NT2/D1 (cell line): ENCODE measurements around the gene GGA2.

Experiments
- SUZ12 ChIP-seq: IDR thresholded peaks from 2 replicates; pipeline ENCODE4 v1.6.1; 2011; ENCODE audit not compliant: insufficient read length, insufficient read depth; ENCODE audit errors: extremely low read depth
- ZNF274 ChIP-seq: IDR thresholded peaks from 2 replicates; pipeline ENCODE4 v1.6.1; 2011; ENCODE audit warnings: mild to moderate bottlenecking, low read depth, low read length

DNA sequence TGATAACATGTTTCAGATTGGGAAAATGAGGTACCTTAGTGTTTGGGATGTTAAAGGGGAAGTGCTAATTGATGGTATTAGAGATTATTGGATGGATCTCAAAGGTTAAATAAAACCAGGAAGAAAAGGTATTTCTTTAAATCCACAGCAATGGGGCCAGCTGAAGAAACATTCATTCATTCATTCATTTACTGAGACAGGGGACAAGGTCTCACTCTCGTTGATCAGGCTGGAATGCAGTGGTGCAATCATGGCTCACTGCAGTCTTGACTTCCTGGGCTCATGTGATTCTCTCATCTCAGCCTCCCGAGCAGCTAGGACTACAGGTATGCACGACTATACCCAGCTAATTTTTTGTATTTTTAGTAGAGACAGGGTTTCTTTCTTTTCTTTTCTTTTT lies 27.1 kb upstream of the GGA2 start:
- TF ChIP-seq ZNF274 (no peak), SUZ12 (no peak)
